SK-MEL-5 (cell line): Measurements from ENCODE around the gene TEX44. TPM values are rescaled to one million over a fixed set of nuclear protein-coding genes. Genes with fewer than 3 reads are reported as not detected.
A peak's percentile ranks its signal among the peaks of the same experiment; 100 is the strongest.
"Not testable (repeated sequence)": the region's sequence is repeated elsewhere in the genome, so short reads cannot be mapped to it uniquely, and the experiment has no call there.

Source experiments
- DNase-seq: peaks from one replicate; pipeline ENCODE4 v3.0.0-alpha.2; 2016; ENCODE audit warnings: low read depth, low spot score
- in situ Hi-C: cut with HindIII; loops from 2 replicates; pipeline ENCODE4 v1.10.0; 2016; ENCODE audit warnings: low sequenced_read_pairs, high pct_unique_total_duplicates, low pct_unique_long_range_greater_than_20kb
- total RNA-seq: library from RNA; depleted of rRNA; stranded (reverse); fragments of >200 nt; shearing (Covaris generic); gene quantifications from 2 replicates; pipeline ENCODE4 v1.2.3, GENCODE V29; 2014

Gene TEX44
- total RNA-seq, 1 experiment from 2014 or later: not detected

DNA sequence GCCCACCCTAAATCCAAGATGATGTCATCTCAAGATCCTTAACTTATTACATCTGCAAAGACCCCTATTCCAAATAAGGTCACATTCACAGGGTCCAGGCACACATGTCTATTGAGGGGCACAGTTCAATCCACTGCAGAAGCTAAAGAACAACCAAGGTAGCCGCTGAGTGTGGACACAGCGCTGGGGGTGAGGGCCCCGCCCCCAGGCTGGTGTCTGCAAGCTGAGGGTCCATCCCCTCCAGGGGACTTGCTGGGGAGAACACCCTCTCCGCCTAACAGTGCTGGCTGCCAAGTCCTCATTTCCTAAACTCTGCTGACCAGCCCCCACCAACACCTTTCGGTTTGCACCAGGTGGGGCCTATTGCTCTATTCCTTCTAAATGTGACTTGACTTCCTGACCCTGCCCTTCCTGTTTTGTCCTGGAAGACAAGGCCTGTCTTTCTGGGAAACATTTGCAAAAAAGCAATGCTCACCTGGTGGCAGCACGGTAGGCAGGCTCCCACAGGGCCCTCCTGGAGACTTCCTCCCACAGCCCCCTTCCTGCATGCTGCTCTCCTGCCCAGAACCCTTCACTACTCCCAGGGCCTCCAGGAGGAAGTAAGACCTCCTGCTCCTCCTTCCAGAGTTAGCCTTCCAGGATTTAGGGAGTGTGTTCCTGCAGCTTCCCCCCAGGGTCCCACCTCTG, 24.4 kb upstream of the TEX44 start:
- in situ Hi-C loops: no loop called here
- no peak for DNase-seq

DNA sequence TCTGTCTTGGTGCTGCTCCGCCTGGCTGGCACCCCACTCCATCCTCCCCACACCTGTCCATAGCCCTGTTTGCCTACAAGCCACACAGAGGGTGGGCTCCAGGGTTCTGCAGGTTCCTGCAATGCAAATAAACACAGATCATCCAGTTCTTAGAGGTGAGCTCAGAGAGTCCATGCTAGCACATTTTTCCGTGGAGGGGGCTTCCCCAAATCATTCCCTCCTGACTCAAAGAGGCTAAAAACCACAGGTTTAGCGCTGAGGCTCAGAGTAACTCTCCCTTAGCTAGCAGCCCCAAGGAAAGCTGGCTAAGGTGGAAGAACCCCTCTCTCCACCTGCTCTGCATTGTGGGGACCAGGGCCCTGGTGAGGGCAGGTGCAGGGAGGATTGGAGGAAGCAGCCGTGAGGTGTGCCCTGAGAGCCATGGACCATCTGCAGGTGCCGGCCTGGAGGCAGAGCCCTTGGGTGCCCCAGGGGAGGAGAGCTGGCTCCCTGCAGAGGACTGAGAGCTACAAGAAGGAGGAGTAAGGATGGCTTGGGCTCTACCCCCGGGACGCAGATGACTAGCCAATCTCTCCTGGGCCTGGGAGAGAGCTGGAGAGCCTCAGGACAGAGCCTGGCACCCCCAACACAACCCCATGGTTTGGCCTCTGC, 23.8 kb upstream of the TEX44 start:
- in situ Hi-C loops: no loop called here
- no peak for DNase-seq

GRCh38 chr2:231570915-231571314, 21.7 kb upstream of the TEX44 start:
- in situ Hi-C loops, DNase-seq: not testable (repeated sequence)

DNA sequence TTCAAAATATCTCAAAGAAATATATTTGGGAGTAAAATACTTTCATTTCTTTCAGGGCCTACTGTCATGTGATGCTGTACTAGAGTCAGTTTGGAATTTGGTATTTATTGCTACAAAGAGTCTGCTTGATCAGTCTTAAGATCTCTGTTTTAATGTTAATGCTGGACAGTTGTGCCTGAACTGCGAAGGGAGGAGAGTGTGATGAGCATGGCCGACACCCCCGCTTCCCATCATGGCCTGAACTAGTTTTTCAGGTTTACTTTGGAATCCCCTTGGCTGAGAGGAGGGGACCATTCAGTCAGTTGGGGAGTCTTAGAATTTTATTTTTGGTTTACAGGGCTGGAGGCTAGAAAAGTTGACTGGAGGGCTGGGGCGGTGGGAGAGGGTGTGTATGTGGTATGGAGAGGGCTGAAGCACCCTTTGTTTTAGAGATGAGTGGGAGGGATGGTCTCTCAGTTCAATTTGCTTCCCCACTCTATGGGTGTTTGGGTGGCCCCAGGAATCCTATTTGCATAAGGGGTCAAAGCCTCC, 20.9 kb upstream of the TEX44 start:
- in situ Hi-C loops: no loop called here
- DNase-seq: no peak

DNA sequence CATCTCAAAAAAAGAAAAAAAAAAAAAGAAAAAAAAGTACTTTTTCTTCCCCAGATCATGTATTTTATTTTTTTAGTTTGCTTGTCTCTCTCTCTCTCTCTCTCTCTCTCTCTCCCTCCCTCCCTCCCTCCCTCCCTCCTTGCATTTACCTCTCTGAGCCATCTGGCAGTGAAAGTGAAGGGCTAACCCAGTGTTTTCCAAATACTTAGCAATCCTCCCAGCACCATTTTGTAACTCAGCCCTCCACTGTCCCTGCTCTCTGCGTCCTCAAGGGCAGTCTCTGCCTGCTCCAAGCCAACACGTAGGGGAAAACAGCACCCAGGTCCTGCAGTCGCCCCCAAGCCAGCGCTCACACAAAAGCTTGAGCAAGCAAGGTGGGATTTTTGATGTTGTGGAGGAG, 19.6 kb upstream of the TEX44 start:
- DNase-seq: no peak
- in situ Hi-C loops: no loop called here

DNA sequence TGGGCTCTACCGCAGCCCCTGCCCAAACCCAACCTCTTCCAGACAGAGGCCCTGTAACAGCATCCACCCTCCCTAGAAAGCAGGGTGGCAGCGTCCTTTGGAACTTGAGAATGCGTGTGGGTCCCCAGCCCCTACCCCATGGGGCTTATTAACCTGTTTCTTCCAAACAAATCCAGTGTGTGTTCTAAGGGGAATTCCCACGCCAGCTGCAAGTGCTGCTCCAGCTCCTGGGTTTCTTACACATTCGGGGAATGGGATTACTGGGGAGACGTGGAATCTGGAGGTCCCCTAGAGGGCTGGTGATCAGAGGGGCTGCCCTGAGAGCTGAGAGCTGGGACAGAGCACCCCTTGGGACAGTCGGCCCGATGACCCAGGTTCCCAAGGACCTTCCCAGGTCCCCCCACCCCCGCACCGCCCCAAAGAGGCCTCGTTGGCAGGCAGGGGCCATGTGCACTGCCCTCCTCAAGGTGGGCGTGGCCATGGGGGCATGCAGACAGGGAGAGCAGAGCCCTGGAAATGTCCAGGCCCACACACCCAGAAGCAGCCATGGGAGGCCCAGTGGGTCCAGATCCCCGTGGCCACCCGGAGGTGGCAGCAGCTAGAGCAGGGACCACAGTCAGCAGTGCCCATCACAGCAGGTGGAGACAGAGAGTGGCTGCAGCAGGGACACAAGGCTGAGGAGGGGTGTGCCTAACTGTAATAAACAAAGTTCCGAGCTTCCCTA, 18.8 kb upstream of the TEX44 start:
- no peak for DNase-seq
- in situ Hi-C loops: no loop called here

DNA sequence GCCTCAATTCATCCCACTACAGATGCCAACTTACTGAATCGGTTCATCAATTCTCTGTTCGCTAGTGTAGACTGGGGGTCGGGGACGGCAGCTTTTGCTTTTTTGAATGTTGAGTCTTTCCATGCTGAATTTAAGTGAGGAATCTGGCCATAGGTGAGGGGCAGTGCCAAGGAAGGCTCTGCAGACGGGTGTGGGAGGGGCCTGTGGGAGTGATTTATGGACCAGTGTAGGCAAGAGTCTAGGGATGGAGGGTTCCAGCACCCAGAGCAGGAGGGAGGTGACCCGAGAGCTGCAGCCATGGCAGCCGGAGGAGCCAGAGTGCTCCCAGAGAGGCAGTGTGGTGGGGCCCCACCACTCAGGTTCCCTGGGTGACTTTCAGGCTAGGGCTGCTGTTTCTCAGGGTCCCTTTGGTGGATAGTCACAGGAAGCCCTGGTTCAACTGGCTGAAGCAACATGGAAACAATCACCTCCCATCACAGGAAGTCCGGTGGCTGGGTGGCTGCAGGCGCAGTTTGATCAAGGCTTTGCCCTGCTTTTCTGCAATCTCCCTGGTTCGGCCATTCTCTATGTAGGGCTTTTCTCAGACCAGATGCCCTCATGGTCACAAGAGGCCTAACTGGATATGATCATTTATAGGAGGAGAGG, 16.9 kb upstream of the TEX44 start:
- DNase-seq: no peak
- in situ Hi-C loops: no loop called here

DNA sequence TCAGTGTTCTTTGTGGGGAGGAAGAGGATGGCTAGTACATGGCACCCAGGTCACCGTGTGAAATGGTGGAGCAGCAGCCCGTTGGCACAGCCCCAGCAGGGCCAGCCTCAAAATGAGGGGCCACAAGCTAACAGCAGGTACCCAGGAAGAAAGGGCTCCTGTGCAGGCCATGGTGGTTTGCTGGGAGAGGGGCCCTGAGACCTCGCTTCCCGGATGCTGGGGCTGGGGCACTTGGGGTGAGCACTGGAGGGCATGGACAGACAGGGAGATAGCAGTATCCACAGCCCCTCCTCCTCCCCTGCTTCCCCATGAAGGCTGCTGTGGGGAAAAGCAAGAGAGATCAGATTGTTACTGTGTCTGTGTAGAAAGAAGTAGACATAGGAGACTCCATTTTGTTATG, 16.2 kb upstream of the TEX44 start:
- DNase-seq: no peak
- in situ Hi-C loops: no loop called here

GRCh38 chr2:231578655-231579054, 14.0 kb upstream of the TEX44 start:
- DNase-seq, in situ Hi-C loops: not testable (repeated sequence)

GRCh38 chr2:231579560-231579959, 13.1 kb upstream of the TEX44 start:
- in situ Hi-C loops: no loop called here
- DNase-seq: no peak

DNA sequence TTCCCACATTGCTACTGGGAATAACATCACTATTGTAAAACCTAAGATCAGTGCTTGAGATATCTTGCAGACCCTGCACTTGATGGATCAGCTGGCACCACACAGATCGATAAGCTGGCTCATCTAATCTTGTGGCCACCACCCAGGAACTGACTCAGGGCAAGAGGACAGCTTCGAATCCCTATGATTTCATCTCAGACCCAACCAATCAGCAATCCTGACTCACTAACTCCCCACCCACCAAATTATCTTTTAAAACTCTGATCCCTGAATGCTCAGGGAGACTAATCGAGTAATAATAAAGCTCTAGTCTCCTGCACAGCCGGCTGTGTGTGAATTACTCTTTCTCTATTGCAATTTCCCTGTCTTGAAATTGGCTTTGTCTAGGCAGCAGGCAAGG, 11.3 kb upstream of the TEX44 start:
- DNase-seq: no peak
- in situ Hi-C loops: no loop called here

DNA sequence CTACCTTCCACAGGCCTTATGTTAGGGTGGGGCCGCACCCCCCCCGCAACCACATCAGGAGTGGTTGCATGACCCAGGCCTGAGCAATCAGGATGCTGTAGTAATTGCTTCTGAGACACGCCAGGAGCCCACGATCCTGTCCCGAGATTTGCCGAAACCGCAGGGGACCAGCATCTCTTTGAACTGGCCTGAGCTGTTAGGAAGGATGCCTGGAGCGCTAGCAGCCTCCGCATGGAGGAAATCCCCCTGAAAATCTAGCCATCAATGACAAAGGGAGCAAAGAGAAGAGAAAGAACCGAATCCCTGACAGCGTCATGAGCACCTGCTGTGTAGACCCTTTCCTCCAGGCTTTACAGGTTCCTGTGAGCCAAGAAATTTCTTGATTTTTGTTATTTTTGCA, 8.7 kb upstream of the TEX44 start:
- in situ Hi-C loops: no loop called here
- peak; percentile 59 for DNase-seq

DNA sequence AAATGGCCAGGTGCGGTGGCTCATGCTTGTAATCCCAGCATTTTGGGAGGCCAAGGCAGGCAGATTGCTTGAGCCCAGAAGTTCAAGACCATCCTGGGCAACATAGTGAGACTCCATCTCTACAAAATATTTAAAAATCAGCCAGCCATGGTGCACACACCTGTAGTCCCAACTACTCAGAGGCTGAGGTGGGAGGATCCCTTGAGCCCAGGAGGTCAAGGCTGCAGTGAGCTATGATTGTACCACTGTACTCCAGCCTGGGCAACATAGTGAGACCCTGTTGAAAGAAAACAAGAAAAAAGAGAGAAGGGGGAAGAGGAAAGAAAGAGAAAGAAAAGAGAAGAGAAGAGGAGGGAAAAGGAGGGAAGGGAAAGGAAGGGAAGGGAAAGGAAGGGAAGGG, 4.9 kb upstream of the TEX44 start:
- in situ Hi-C loops, DNase-seq: not testable (repeated sequence)

DNA sequence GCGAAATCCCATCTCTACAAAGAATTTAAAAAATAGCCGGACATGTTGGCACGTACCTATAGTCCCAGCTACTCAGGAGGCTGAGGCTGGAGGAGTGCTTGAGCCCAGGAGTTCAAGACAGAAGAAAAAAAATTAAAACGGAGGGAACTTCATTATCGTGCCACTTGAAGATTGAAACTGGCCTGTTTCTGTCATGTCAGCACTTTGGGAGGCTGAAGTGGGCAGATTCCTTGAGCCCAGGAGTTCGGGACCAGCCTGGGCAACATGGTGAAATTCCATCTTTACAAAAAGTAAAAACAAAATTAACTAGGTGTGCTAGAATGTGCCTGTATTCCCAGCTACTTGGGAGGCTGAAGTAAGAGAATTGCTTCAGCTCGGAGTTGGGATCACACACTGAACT, 3.0 kb upstream of the TEX44 start:
- in situ Hi-C loops: no loop called here

DNA sequence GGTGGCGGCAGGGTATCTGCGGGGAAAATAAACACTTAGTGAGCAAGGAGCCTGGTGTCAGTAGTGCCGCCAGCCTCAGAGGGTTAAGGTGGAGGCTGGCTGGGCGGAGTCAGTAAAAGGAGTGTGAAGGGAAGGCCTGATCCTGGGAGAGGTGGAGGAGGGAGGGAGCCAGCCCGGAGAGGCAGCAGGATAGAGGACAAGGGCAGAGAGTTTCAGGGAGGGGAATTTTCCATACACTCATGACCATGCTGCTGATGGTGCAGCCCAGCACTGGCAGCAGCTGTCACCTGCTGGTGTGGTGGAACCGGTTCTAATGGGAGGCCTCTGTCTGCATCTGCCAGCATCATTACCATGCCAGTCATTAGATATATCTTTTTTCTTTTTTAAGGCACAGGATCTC, 2.0 kb upstream of the TEX44 start:
- in situ Hi-C loops: no loop called here
- DNase-seq: no peak

More for the DNA sequence above, 3.0 kb upstream of the TEX44 start:
- no peak for DNase-seq

- no peak for DNase-seq
- in situ Hi-C loops: no loop called here
These were observed 1.0 kb downstream of the TEX44 start for GRCh38 chr2:231593666-231594065.

DNA sequence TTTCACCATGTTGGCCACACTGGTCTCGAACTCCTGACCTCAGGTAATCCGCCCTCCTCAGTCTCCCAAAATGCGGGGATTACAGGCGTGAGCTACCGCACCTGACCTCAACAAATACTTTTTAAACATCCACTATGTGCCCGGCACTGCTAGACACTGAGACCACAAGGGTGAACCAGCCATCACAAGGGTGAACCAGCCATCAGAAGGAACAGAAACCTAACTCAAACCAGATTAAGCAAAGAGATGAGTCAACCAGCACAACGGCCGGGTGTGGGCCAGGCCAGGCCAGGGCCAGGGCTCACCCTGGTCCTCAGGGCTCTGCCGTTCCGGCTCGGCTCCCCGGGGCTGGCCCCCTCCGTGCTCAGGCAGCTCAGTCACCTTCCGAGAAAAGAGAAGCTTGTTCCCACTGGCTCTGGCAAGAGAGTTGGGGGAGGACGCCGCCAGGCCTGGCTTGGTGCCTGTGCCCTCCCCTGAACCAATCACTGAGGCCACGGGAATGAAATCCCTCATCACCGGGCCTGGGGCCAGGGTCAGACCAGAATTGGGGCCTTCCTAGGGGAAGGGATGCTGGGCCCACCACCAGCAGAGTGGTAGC, 4.4 kb downstream of the TEX44 start:
- DNase-seq: no peak
- in situ Hi-C loops: no loop called here

DNA sequence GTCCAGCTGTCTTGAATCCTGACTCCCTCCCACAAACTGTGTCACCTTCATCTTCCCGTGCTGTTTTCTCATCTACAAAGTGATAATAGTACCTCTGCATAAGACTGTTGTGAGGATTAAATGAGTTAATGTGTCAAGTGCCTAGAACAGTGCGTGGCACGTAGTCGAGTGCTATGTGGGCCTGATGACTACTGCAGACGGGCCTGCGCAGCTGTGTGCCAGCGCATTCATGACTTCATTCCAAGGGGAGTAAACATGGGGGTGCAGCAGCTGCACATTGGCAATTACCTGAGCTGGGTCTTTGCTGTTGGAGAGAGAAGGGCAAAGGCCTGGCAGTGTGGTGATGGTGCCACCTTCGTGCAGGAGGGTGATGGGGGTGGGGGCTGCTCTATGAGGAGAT, 5.0 kb downstream of the TEX44 start:
- DNase-seq: no peak
- in situ Hi-C loops: no loop called here
